ENCODE measurements around the gene VMP1.
A peak's percentile ranks its signal among the peaks of the same experiment; 100 is the strongest.

VMP1 gene

DNA sequence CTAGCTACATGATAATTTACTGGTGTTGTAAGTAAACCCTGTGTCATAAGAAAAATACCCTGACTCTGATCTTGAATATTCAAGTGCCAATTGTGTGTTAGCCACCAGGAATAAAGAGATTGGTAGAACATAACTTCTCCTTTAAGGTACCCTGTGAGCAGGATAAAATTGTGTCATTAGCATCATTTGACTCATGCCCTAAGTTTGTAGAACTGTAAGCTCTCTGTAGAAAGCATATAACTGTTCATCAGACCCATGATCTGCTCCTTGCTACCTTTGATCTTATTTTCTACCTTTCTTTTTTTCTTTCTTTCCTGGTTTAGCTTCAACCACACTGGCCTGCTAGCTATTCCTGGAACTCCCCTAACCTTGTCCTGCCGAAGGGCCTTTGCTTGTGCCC lies 36.1 kb upstream of the VMP1 start:
- H3K9me3 ChIP-seq (ENCODE audit: severe bottlenecking), result no peaks in the 10 kb centered on the region
- TF ChIP-seq, protein P1, sequence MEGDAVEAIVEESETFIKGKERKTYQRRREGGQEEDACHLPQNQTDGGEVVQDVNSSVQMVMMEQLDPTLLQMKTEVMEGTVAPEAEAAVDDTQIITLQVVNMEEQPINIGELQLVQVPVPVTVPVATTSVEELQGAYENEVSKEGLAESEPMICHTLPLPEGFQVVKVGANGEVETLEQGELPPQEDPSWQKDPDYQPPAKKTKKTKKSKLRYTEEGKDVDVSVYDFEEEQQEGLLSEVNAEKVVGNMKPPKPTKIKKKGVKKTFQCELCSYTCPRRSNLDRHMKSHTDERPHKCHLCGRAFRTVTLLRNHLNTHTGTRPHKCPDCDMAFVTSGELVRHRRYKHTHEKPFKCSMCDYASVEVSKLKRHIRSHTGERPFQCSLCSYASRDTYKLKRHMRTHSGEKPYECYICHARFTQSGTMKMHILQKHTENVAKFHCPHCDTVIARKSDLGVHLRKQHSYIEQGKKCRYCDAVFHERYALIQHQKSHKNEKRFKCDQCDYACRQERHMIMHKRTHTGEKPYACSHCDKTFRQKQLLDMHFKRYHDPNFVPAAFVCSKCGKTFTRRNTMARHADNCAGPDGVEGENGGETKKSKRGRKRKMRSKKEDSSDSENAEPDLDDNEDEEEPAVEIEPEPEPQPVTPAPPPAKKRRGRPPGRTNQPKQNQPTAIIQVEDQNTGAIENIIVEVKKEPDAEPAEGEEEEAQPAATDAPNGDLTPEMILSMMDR (IDR thresholded peaks at IDR 0.05; ENCODE audit: poor library complexity, severe bottlenecking), result no peak
- no peak overlapping the region for H3K4me3 ChIP-seq (ENCODE audit: severe bottlenecking)
- peak overlapping the region; percentile 83 for H3K27ac ChIP-seq (ENCODE audit: poor library complexity, severe bottlenecking)
- no peak for ATAC-seq (ENCODE audit: low read depth)
- no peaks in the 10 kb centered on the region for H3K27me3 ChIP-seq (ENCODE audit: insufficient read depth, poor library complexity, severe bottlenecking)
- H3K4me1 ChIP-seq (ENCODE audit: insufficient read depth, poor library complexity, severe bottlenecking), result peaks cover 44% of the 10 kb centered on the region
- DNase-seq (ENCODE audit: low spot score), result no peak
- H3K36me3 ChIP-seq (ENCODE audit: low read depth), result peaks cover 96% of the 10 kb centered on the region

DNA sequence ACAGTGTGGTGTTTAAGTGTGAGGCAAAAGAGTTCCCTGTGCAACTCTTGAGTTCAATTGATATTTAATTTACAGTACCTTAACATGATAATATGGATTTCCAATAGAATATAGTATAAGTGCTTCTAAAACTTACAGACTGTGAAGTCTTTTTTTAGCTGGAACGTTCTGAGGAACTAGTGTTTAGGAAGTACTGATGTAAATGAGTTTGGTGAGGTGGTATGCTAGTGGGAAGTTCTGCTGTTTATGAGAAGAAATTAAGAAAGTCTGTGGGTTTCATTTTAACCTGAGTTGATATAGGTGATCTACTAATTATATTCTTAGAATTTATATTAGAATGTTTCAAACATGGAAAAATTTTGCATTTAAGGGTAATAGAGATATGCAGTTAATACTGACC lies 32.2 kb upstream of the VMP1 start:
- H3K36me3 ChIP-seq (ENCODE audit: low read depth), result peaks cover 100% of the 10 kb centered on the region
- no peak overlapping the region for H3K4me3 ChIP-seq (ENCODE audit: severe bottlenecking)
- no peak for DNase-seq (ENCODE audit: low spot score)
- TF ChIP-seq, protein P1 (IDR thresholded peaks at IDR 0.05; ENCODE audit: poor library complexity, severe bottlenecking), result no peak
- H3K27me3 ChIP-seq (ENCODE audit: insufficient read depth, poor library complexity, severe bottlenecking), result no peaks in the 10 kb centered on the region
- H3K4me1 ChIP-seq (ENCODE audit: insufficient read depth, poor library complexity, severe bottlenecking), result peaks cover 11% of the 10 kb centered on the region
- no peak for ATAC-seq (ENCODE audit: low read depth)
- no peaks in the 10 kb centered on the region for H3K9me3 ChIP-seq (ENCODE audit: severe bottlenecking)
- H3K27ac ChIP-seq (ENCODE audit: poor library complexity, severe bottlenecking), result no peak overlapping the region

DNA sequence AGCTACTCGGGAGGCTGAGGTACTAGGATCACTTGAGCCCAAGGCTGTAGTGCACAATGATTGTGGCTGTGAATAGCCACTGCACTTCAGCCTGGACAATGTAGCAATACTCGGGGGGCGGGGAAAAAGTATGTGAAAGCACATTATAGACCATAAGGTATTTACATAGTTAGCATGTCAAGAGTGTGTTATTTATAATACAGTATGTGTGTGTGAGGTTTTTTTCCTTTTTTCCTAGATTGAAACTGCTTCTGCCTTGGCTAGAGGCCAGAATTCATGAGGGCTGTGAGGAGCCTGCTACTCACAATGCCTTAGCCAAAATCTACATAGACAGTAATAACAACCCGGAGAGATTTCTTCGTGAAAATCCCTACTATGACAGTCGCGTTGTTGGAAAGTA lies 30.7 kb upstream of the VMP1 start:
- H3K27me3 ChIP-seq (ENCODE audit: insufficient read depth, poor library complexity, severe bottlenecking), result no peaks in the 10 kb centered on the region
- DNase-seq (ENCODE audit: low spot score) (no peak), ATAC-seq (ENCODE audit: low read depth) (peak; percentile 33; the same call in 2 of the 3 replicates)
- TF ChIP-seq, protein P1 (IDR thresholded peaks at IDR 0.05; ENCODE audit: poor library complexity, severe bottlenecking), result no peak
- no peaks in the 10 kb centered on the region for H3K9me3 ChIP-seq (ENCODE audit: severe bottlenecking)
- no peak overlapping the region for H3K4me3 ChIP-seq (ENCODE audit: severe bottlenecking)
- H3K27ac ChIP-seq (ENCODE audit: poor library complexity, severe bottlenecking), result no peak overlapping the region
- peaks cover 100% of the 10 kb centered on the region for H3K36me3 ChIP-seq (ENCODE audit: low read depth)
- peaks cover 3% of the 10 kb centered on the region for H3K4me1 ChIP-seq (ENCODE audit: insufficient read depth, poor library complexity, severe bottlenecking)

DNA sequence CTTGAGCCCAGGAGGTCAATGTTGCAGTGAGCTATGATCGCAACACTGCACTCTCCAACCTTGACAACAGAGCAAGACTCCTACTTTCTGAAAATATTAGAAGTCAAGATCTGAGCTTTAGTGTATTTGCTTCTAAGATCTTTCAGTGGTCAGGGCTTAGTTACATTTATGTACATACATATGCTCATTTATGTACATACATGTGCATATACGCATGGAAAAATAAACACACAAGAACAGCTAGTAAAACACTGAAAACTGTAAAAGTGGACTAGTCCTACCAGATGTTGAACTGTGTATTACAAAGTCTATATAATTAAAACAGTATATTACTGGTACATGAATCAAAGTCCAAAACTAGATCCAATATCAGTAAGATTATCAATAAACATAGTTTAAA lies 28.5 kb upstream of the VMP1 start:
- ATAC-seq (ENCODE audit: low read depth), result no peak
- H3K36me3 ChIP-seq (ENCODE audit: low read depth), result peaks cover 100% of the 10 kb centered on the region
- H3K4me3 ChIP-seq (ENCODE audit: severe bottlenecking), result no peak overlapping the region
- DNase-seq (ENCODE audit: low spot score), result no peak
- no peak overlapping the region for H3K27ac ChIP-seq (ENCODE audit: poor library complexity, severe bottlenecking)
- peaks cover 3% of the 10 kb centered on the region for H3K4me1 ChIP-seq (ENCODE audit: insufficient read depth, poor library complexity, severe bottlenecking)
- no peaks in the 10 kb centered on the region for H3K27me3 ChIP-seq (ENCODE audit: insufficient read depth, poor library complexity, severe bottlenecking)
- TF ChIP-seq, protein P1 (IDR thresholded peaks at IDR 0.05; ENCODE audit: poor library complexity, severe bottlenecking), result no peak
- H3K9me3 ChIP-seq (ENCODE audit: severe bottlenecking), result no peaks in the 10 kb centered on the region

GRCh38 chr17:59680314-59680713 lies 27.1 kb upstream of the VMP1 start:
- H3K4me3 ChIP-seq (ENCODE audit: severe bottlenecking), result no peak overlapping the region
- H3K27me3 ChIP-seq (ENCODE audit: insufficient read depth, poor library complexity, severe bottlenecking), result no peaks in the 10 kb centered on the region
- no peak overlapping the region for H3K27ac ChIP-seq (ENCODE audit: poor library complexity, severe bottlenecking)
- no peaks in the 10 kb centered on the region for H3K9me3 ChIP-seq (ENCODE audit: severe bottlenecking)
- H3K36me3 ChIP-seq (ENCODE audit: low read depth), result peaks cover 100% of the 10 kb centered on the region
- TF ChIP-seq, protein P1 (IDR thresholded peaks at IDR 0.05; ENCODE audit: poor library complexity, severe bottlenecking), result no peak
- H3K4me1 ChIP-seq (ENCODE audit: insufficient read depth, poor library complexity, severe bottlenecking), result no peaks in the 10 kb centered on the region
- DNase-seq (ENCODE audit: low spot score), result no peak
- ATAC-seq (ENCODE audit: low read depth), result no peak

Data from RWPE2 (cell line).